ENCODE results near the gene ZDHHC7. TPM values are rescaled to one million over a fixed set of nuclear protein-coding genes. Genes with fewer than 3 reads are reported as not detected.
A peak's percentile ranks its signal among the peaks of the same experiment; 100 is the strongest.

ZDHHC7 gene
- total and polyA plus RNA-seq, 5 donors from 2014 or later: 26.0 to 42.6 (median 37.4) TPM

DNA sequence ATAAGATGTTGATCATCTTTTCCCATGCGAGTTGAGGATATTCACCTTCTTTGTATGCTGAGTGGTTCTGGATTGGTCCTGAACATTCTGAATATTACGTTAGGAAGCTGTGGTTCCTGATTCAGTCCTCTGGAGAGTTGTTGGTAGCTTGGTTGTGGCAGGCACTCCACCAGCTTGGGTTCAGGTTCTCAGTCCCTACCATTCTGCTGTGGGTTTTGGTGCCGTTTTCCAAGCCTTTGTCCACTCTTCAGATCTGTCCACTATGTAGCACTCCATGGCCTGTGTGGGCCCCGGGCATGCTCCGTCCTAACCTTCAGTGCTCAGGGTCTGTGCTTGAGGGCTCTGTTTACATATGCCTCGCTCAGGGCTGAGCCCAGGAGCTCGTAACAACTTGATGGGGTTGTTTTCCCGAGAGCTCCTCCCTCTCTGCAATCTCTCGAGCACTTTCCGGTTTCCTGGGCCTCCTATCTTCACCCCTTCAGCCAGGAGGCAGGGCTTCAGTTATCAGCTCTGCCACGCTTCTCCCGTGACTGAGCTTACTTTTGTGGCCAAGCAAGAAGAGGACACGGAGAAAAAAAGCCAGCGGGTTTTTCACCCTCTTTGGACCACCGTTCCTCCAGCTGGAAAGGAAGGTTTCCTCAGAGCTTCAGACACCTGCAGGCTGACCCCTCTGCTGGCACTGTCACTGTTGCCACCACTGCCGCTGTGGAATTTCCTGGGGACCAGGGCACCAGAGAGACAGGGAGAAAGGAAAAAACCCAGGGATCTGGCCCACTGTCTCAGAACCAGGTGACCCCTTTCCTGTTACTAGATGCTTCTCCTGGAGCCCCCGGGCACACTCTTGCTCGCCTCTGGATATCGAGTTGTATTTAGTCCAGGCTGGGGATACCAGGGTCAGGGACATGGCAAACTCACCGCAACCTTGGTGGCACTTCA lies 35.9 kb upstream of the ZDHHC7 start:
- no peak overlapping the region for H3K4me3 ChIP-seq (ENCODE audit: low read depth, low read length)
- DNase-seq: peak in 1 of 3 donors; percentile 24

DNA sequence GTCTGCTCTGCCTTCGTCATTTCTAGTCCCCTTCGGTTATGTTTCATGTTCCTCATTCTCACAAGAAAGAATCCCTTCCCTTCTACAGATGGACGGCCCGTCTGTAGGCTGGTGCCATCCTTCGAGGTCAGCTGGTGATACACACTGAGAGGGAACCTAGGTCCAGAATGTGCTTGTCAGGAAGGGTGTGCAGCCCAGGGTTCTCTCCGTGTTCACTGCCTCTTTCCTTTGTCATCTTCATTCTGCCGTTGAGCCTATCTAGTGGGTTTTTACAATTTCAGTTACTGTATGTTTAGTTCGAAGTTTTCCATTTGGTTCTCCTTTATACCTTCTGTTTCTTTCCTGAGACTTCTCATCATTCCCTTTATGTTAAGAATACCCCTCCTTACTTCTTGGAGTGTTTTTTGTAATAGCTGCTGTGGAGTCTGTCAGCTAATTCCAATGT lies 35.2 kb upstream of the ZDHHC7 start:
- no peaks in the 10 kb centered on the region for H3K27me3 Mint-ChIP-seq
- H3K9me3 Mint-ChIP-seq: no peaks in the 10 kb centered on the region
- Histone ChIP-seq H3K27me3 (ENCODE audit: control insufficient read depth, insufficient read depth, low read length) (no peaks in the 10 kb centered on the region), H3K9me3 (ENCODE audit: control insufficient read depth in 2 of 2, low read length in 2 of 2) (no peaks in the 10 kb centered on the region), H3K27ac (ENCODE audit: insufficient read depth, low read length, poor library complexity, severe bottlenecking) (no peak overlapping the region), H3K4me3 (ENCODE audit: low read depth, low read length) (no peak overlapping the region), H3K36me3 (ENCODE audit: control insufficient read depth, insufficient read depth, low read length) (no peaks in the 10 kb centered on the region), H3K4me1 (ENCODE audit: control insufficient read depth, insufficient read depth, low read length, poor library complexity, severe bottlenecking) (no peaks in the 10 kb centered on the region)
- H3K4me1 Mint-ChIP-seq: peaks cover 0 to 5% (median 4%) of the 10 kb centered on the region in 4 donors
- no peak overlapping the region for H3K4me3 Mint-ChIP-seq
- no peak for ATAC-seq (ENCODE audit: low read depth in 2 of 2)
- H3K27ac Mint-ChIP-seq: no peak overlapping the region
- DNase-seq: no peak
- H3K36me3 Mint-ChIP-seq: peaks cover 12% of the 10 kb centered on the region

More for the DNA sequence above, 35.9 kb upstream of the ZDHHC7 start:
- Mint-ChIP-seq H3K9me3 (no peaks in the 10 kb centered on the region), H3K4me1 (peaks cover 0 to 5% (median 4%) of the 10 kb centered on the region in 4 donors), H3K36me3 (peaks cover 13% of the 10 kb centered on the region), H3K27me3 (no peaks in the 10 kb centered on the region), H3K4me3 (peak overlapping the region in 1 of 4 donors; percentile 16), H3K27ac (peak overlapping the region in 2 of 3 donors; percentile 26)
- H3K27me3 ChIP-seq (ENCODE audit: control insufficient read depth, insufficient read depth, low read length): no peaks in the 10 kb centered on the region
- H3K36me3 ChIP-seq (ENCODE audit: control insufficient read depth, insufficient read depth, low read length): no peaks in the 10 kb centered on the region
- ATAC-seq (ENCODE audit: low read depth in 2 of 2): peak in 1 of 2 donors; percentile 25
- no peaks in the 10 kb centered on the region for H3K4me1 ChIP-seq (ENCODE audit: control insufficient read depth, insufficient read depth, low read length, poor library complexity, severe bottlenecking)
- H3K27ac ChIP-seq (ENCODE audit: insufficient read depth, low read length, poor library complexity, severe bottlenecking): no peak overlapping the region
- H3K9me3 ChIP-seq (ENCODE audit: control insufficient read depth in 2 of 2, low read length in 2 of 2): no peaks in the 10 kb centered on the region

DNA sequence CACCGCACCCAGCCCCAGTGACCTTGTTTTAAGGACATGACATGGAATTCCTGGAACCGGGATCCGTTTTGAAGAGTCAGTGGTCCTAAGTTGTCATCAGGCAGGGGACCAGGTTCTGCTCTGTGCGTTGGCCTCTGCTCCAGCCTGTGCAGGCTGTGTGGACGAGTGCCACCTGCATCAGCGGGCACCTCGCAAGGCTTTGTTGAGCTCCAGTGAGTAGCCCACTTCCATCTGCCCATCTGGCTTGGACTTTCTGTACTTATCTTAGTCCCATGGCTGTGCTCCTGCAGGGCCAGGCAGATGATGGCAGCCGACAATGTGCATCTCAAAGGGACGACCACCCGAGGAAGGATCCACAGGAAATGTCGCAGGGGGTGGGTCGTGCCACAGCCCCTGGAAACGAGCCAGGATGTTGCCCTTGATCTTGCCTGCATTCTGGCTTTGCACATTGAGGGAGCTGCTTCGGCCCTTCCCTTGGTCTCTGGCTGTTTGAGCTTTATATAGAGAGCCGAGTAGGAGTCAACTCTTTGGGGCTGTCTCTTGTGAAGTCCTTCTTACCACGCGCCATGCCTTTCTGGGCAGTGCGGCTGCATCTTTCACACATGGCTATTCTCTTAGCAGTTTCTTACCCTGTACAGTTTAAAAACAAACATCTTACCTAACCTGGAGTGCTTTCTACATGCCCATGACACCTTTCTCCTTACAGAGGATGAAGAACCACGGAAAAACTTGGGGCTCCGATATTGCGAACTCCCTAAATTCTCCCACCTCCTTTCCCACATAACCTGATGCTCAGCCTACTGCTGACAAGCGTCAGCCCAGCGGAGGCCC lies 34.5 kb upstream of the ZDHHC7 start:
- H3K27ac ChIP-seq (ENCODE audit: insufficient read depth, low read length, poor library complexity, severe bottlenecking): no peak overlapping the region

DNA sequence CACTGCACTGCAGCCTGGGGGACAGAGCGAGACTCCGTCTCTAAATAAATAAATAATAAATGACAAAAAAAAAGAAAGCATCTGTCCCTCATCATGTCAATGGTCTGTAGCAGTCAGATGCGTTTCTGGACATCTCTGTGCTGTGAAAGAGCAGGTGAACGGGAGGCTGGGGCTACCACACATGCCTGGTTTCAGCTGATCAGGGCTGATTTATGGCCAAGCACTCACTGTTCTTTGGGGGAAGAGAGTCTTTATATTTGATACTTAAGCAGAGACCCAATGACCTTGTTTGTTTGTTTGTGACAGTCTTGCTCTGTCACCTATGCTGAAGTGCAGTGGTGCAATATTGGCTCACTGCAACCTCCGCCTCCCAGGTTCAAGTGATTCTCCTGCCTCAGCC lies 33.7 kb upstream of the ZDHHC7 start:
- no peak for DNase-seq
- peaks cover 0 to 5% (median 4%) of the 10 kb centered on the region in 4 donors for H3K4me1 Mint-ChIP-seq
- no peaks in the 10 kb centered on the region for H3K4me1 ChIP-seq (ENCODE audit: control insufficient read depth, insufficient read depth, low read length, poor library complexity, severe bottlenecking)
- no peak overlapping the region for H3K4me3 Mint-ChIP-seq
- no peak overlapping the region for H3K27ac Mint-ChIP-seq
- no peak for ATAC-seq (ENCODE audit: low read depth in 2 of 2)
- H3K9me3 ChIP-seq (ENCODE audit: control insufficient read depth in 2 of 2, low read length in 2 of 2): no peaks in the 10 kb centered on the region
- no peaks in the 10 kb centered on the region for H3K27me3 ChIP-seq (ENCODE audit: control insufficient read depth, insufficient read depth, low read length)
- H3K9me3 Mint-ChIP-seq: no peaks in the 10 kb centered on the region
- H3K27me3 Mint-ChIP-seq: no peaks in the 10 kb centered on the region
- no peak overlapping the region for H3K4me3 ChIP-seq (ENCODE audit: low read depth, low read length)
- peaks cover 9% of the 10 kb centered on the region for H3K36me3 Mint-ChIP-seq
- no peak overlapping the region for H3K27ac ChIP-seq (ENCODE audit: insufficient read depth, low read length, poor library complexity, severe bottlenecking)
- H3K36me3 ChIP-seq (ENCODE audit: control insufficient read depth, insufficient read depth, low read length): no peaks in the 10 kb centered on the region

More for the DNA sequence above, 34.5 kb upstream of the ZDHHC7 start:
- Mint-ChIP-seq H3K9me3 (no peaks in the 10 kb centered on the region), H3K27ac (no peak overlapping the region), H3K4me1 (peaks cover 0 to 5% (median 4%) of the 10 kb centered on the region in 4 donors), H3K4me3 (no peak overlapping the region), H3K27me3 (no peaks in the 10 kb centered on the region), H3K36me3 (peaks cover 9% of the 10 kb centered on the region)
- Histone ChIP-seq H3K27me3 (ENCODE audit: control insufficient read depth, insufficient read depth, low read length) (no peaks in the 10 kb centered on the region), H3K4me3 (ENCODE audit: low read depth, low read length) (no peak overlapping the region), H3K9me3 (ENCODE audit: control insufficient read depth in 2 of 2, low read length in 2 of 2) (no peaks in the 10 kb centered on the region), H3K36me3 (ENCODE audit: control insufficient read depth, insufficient read depth, low read length) (no peaks in the 10 kb centered on the region), H3K4me1 (ENCODE audit: control insufficient read depth, insufficient read depth, low read length, poor library complexity, severe bottlenecking) (no peaks in the 10 kb centered on the region)
- ATAC-seq (ENCODE audit: low read depth in 2 of 2): no peak
- DNase-seq: no peak

DNA sequence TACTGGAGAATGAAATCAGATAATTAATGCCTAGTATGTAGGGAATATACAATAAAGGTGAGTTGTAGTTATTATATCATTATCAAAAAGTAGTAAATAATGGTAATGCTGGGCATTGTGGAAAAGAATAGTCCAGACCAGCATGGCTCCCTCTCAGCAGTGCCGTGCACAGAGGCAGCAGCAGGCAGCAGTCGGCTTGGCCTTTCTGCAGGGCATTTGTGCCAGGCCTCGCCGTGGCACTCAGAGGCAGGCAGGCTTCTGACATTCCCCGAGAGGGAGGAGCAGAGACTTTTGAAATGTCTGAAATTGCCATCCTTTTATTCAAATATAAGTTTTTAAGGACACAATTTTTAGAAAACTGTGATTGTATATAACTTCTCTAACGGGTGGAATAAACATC lies 31.3 kb upstream of the ZDHHC7 start:
- Mint-ChIP-seq H3K9me3 (no peaks in the 10 kb centered on the region), H3K4me1 (peaks cover 0 to 5% (median 4%) of the 10 kb centered on the region in 4 donors), H3K27ac (no peak overlapping the region), H3K36me3 (peaks cover 4% of the 10 kb centered on the region), H3K27me3 (no peaks in the 10 kb centered on the region), H3K4me3 (no peak overlapping the region)
- Histone ChIP-seq H3K4me1 (ENCODE audit: control insufficient read depth, insufficient read depth, low read length, poor library complexity, severe bottlenecking) (no peaks in the 10 kb centered on the region), H3K27ac (ENCODE audit: insufficient read depth, low read length, poor library complexity, severe bottlenecking) (no peak overlapping the region), H3K4me3 (ENCODE audit: low read depth, low read length) (no peak overlapping the region), H3K27me3 (ENCODE audit: control insufficient read depth, insufficient read depth, low read length) (no peaks in the 10 kb centered on the region), H3K9me3 (ENCODE audit: control insufficient read depth in 2 of 2, low read length in 2 of 2) (no peaks in the 10 kb centered on the region), H3K36me3 (ENCODE audit: control insufficient read depth, insufficient read depth, low read length) (no peaks in the 10 kb centered on the region)
- no peak for DNase-seq
- ATAC-seq (ENCODE audit: low read depth in 2 of 2): no peak

DNA sequence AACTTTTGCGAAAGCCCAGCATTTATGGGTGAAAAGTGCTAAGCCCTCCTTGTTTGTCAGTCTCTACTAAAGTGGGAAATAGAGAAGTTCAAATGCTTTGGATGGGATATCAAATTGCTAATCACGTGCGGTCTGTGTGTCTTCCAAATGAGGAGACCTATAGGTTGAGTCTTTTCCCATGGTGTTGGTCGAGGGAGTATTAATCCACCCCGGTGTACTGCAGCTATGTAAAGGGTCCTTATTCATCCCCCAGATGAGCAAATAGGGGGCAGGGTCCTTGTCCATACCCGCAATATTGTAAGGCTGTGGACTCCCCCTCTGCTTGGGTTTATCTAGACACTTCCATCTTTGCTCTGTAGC lies 30.8 kb upstream of the ZDHHC7 start:
- no peaks in the 10 kb centered on the region for H3K27me3 Mint-ChIP-seq
- no peak overlapping the region for H3K4me3 Mint-ChIP-seq
- H3K27me3 ChIP-seq (ENCODE audit: control insufficient read depth, insufficient read depth, low read length): no peaks in the 10 kb centered on the region
- H3K27ac Mint-ChIP-seq: no peak overlapping the region
- peaks cover 4% of the 10 kb centered on the region for H3K36me3 Mint-ChIP-seq
- DNase-seq: no peak
- H3K4me1 Mint-ChIP-seq: peaks cover 0 to 5% (median 3%) of the 10 kb centered on the region in 4 donors
- no peaks in the 10 kb centered on the region for H3K4me1 ChIP-seq (ENCODE audit: control insufficient read depth, insufficient read depth, low read length, poor library complexity, severe bottlenecking)
- ATAC-seq (ENCODE audit: low read depth in 2 of 2): no peak
- H3K36me3 ChIP-seq (ENCODE audit: control insufficient read depth, insufficient read depth, low read length): no peaks in the 10 kb centered on the region
- H3K9me3 ChIP-seq (ENCODE audit: control insufficient read depth in 2 of 2, low read length in 2 of 2): no peaks in the 10 kb centered on the region
- no peak overlapping the region for H3K4me3 ChIP-seq (ENCODE audit: low read depth, low read length)
- H3K9me3 Mint-ChIP-seq: no peaks in the 10 kb centered on the region
- H3K27ac ChIP-seq (ENCODE audit: insufficient read depth, low read length, poor library complexity, severe bottlenecking): no peak overlapping the region

DNA sequence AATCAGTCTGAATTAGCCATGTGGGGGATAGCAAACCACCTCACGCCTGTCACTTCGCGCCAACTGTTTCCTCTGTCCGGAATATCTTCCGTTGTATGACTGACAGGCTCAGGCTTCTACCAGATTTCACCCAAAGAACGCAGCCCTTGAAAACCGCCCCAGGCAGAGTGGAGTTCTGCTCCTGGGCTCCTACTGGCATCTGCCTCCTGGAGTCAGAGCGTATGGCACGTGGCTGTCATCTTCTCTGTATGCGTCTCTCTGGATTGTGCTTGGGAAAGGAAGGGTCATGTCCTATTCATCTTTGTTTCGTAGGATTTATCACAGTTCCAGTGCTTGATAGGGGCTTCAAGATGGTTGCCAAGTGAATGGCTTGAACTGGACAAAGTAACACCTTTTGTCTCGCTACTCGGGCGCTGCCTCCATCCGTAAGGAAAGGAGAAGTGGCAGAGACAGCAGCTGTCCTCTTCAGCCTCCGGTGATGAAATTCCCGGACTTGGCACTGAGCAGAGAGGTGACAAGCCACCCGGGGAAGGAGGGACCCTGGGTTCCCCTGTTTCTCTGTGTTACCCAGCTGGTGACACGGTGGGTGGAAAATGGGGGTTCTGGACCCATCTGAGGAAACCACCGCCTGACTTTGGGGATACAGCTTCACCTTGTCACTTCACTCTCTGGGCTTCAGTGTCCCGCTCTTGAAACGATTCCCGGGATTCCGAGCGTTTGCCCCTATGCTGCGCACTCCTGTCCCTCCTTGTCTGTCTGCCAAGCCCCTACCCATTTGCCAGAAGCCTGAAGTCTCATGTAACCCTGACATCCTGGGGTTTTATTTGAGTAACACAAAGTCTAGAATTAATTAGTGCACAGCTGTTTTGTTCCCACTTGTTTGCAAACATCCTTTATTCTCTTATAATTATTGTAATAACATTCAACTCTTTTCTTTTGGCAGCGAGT lies 30.2 kb upstream of the ZDHHC7 start:
- no peak for DNase-seq
- no peak overlapping the region for H3K4me3 Mint-ChIP-seq
- no peaks in the 10 kb centered on the region for H3K9me3 ChIP-seq (ENCODE audit: control insufficient read depth in 2 of 2, low read length in 2 of 2)
- H3K27ac Mint-ChIP-seq: no peak overlapping the region
- no peaks in the 10 kb centered on the region for H3K9me3 Mint-ChIP-seq
- H3K4me1 ChIP-seq (ENCODE audit: control insufficient read depth, insufficient read depth, low read length, poor library complexity, severe bottlenecking): no peaks in the 10 kb centered on the region
- no peak overlapping the region for H3K27ac ChIP-seq (ENCODE audit: insufficient read depth, low read length, poor library complexity, severe bottlenecking)
- H3K36me3 Mint-ChIP-seq: peaks cover 4% of the 10 kb centered on the region
- no peaks in the 10 kb centered on the region for H3K36me3 ChIP-seq (ENCODE audit: control insufficient read depth, insufficient read depth, low read length)
- no peak overlapping the region for H3K4me3 ChIP-seq (ENCODE audit: low read depth, low read length)
- no peaks in the 10 kb centered on the region for H3K27me3 ChIP-seq (ENCODE audit: control insufficient read depth, insufficient read depth, low read length)
- H3K27me3 Mint-ChIP-seq: no peaks in the 10 kb centered on the region
- H3K4me1 Mint-ChIP-seq: peaks cover 0 to 5% (median under 1%) of the 10 kb centered on the region in 4 donors
- no peak for ATAC-seq (ENCODE audit: low read depth in 2 of 2)
